NCI-H69 (cell line): ENCODE data around the gene KIF3B.
"Not testable (repeated sequence)": the region's sequence is repeated elsewhere in the genome, so short reads cannot be mapped to it uniquely, and the experiment has no call there.

Experiments used
- DNase-seq: peaks from one replicate; lab custom pipeline; 2025; lab: John Stamatoyannopoulos, UW

KIF3B gene

GRCh38 chr20:32357375-32357868, 80.0 kb downstream of the KIF3B start:
- DNase-seq: peak; percentile 84

- DNase-seq: peak; percentile 100
Observed at GRCh38 chr20:32357869-32358631, 80.6 kb downstream of the KIF3B start, which contains the start of gene ASXL1. ASXL1 (plus strand) TSS chr20:32358331; CDS start chr20:32358776, 445 bp downstream.

- DNase-seq: no peak
Observed at GRCh38 chr20:32358632-32358882, 81.1 kb downstream of the KIF3B start.

- DNase-seq: peak; percentile 91
Observed at GRCh38 chr20:32358883-32359632, 81.6 kb downstream of the KIF3B start.

GRCh38 chr20:32359633-32360332, 82.3 kb downstream of the KIF3B start:
- peak; percentile 64 for DNase-seq

- DNase-seq: no peak
Observed at GRCh38 chr20:32360333-32360634, 82.8 kb downstream of the KIF3B start.

GRCh38 chr20:32362901-32363364, 85.5 kb downstream of the KIF3B start:
- DNase-seq: no peak

- no peak for DNase-seq
Observed at GRCh38 chr20:32363492-32363891, 86.0 kb downstream of the KIF3B start.

- peak; percentile 74 for DNase-seq
Observed at GRCh38 chr20:32364554-32365208, 87.2 kb downstream of the KIF3B start.

- DNase-seq: peak; percentile 84
Observed at GRCh38 chr20:32365564-32365963, 88.1 kb downstream of the KIF3B start.

GRCh38 chr20:32366380-32366779, 88.9 kb downstream of the KIF3B start:
- DNase-seq: no peak

GRCh38 chr20:32368323-32368722, 90.9 kb downstream of the KIF3B start:
- no peak for DNase-seq

GRCh38 chr20:32368925-32369324, 91.5 kb downstream of the KIF3B start:
- DNase-seq: no peak

- DNase-seq: no peak
Observed at GRCh38 chr20:32370897-32371296, 93.4 kb downstream of the KIF3B start.

- DNase-seq: no peak
Observed at GRCh38 chr20:32378461-32378860, 101.0 kb downstream of the KIF3B start.

- DNase-seq: not testable (repeated sequence)
Observed at GRCh38 chr20:32380037-32380436, 102.6 kb downstream of the KIF3B start.

- DNase-seq: no peak
Observed at GRCh38 chr20:32380745-32381144, 103.3 kb downstream of the KIF3B start.

- DNase-seq: no peak
Observed at GRCh38 chr20:32382102-32382950, 104.9 kb downstream of the KIF3B start.

- not testable (repeated sequence) for DNase-seq
Observed at GRCh38 chr20:32383441-32383840, 106.0 kb downstream of the KIF3B start.
